Measurements from ENCODE around the gene IL1RL2.

DNA sequence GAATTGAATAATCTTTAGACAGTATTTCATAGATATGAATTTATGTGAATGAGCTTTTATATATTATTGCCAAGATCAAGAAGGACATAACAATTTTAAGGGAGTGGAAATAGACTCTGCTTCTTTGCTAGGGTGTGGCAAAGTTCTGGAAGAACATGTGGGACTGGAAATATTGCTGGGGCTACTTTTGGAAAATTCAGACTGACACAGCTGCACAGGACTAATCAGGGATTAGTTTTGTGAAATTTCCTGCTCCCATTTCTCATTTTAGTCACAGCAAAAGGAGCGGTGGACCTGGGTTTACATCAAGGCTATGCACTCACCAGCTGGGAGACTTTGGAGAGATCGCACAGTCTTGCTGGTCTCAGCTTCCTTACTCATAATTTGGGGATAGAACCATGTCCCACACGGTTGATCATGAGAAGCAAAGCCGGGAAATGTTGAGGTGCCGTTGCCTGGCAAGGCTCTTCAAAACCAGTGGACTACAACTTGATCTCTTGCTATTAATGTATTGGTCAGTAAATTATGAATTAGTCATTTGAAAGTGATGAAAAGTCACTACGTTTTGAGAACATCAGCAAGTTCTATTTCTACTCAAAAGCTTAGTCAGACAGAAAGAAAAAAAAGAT is 42.4 kb downstream of the IL1RL2 start:
- TF ChIP-seq EZH2 (IDR thresholded peaks at IDR 0.05; ENCODE audit: low read length, missing control alignments), result no peak
- TF ChIP-seq, protein P1, sequence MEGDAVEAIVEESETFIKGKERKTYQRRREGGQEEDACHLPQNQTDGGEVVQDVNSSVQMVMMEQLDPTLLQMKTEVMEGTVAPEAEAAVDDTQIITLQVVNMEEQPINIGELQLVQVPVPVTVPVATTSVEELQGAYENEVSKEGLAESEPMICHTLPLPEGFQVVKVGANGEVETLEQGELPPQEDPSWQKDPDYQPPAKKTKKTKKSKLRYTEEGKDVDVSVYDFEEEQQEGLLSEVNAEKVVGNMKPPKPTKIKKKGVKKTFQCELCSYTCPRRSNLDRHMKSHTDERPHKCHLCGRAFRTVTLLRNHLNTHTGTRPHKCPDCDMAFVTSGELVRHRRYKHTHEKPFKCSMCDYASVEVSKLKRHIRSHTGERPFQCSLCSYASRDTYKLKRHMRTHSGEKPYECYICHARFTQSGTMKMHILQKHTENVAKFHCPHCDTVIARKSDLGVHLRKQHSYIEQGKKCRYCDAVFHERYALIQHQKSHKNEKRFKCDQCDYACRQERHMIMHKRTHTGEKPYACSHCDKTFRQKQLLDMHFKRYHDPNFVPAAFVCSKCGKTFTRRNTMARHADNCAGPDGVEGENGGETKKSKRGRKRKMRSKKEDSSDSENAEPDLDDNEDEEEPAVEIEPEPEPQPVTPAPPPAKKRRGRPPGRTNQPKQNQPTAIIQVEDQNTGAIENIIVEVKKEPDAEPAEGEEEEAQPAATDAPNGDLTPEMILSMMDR (conservative IDR thresholded peaks at IDR 0.05 in 1 of 2, IDR thresholded peaks at IDR 0.05 in 1 of 2; ENCODE audit: low read depth in 1 of 2, low read length in 2 of 2), result no peak

Data from fibroblast of lung (primary cell).